Body of pancreas (tissue), 4 donors: ENCODE measurements around the gene COL9A3.

Experiments used
- CTCF ChIP-seq, 7 experiments: fragments of 450-650 bp in 4 of 7; fragments of 200-600 bp in 3 of 7; sonication (generic) in 3 of 7; IDR thresholded peaks; one replicate each; pipeline ENCODE4 v1.5.1; 2016 to 2019; ENCODE audit warnings: antibody characterized with exemption in 7 of 7
- POLR2A ChIP-seq, 3 donors: fragments of 450-650 bp; IDR thresholded peaks; one replicate each; pipeline ENCODE4 v1.6.1; 2016; ENCODE audit warnings: antibody characterized with exemption in 3 of 3, mild to moderate bottlenecking in 2 of 3

- TF ChIP-seq POLR2A (IDR thresholded peaks at IDR 0.05) (no peak), CTCF (IDR thresholded peaks at IDR 0.05) (no peak)
Observed at GRCh38 chr20:62845416-62846160, 28.7 kb downstream of the COL9A3 start.
